Femur (tissue), 1 donor: ENCODE data around the gene MLYCD.

Experiments
- DNase-seq: peaks from one replicate; pipeline ENCODE4 v3.0.0-alpha.2; 2017

MLYCD gene

DNA sequence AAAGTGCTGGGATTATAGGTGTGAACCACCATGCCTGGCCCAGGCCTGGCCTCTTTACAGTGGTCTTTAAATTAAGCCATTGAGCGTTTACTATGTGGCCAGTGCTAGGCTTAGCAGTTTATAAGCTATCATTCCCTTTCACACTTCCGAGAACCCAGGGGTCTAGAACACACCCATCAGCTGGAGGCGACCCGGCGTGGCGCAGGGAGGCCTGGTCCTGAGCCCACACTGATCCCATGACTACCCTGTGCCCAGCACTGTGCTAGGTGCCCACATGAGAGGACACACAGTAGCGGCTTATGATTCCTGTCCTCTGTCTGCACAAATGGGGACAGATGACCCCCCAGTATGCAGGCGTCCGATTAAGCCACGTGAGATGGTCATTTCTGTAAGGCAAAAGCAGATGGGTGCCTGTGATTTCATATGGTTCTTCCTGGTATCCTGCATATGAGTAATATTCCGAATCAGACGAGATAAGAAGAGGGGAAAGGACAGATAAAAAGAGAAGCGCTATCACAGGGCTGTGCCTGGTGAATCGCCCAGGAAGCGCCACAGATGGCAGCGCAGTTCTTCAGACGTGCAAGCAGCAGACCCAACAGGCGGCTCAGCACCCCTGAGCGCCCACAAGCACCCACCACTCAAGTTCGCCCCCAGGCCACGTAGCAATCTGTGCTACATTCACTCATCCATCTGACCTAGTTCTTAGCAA lies 59.4 kb downstream of the MLYCD start:
- no peak for DNase-seq

DNA sequence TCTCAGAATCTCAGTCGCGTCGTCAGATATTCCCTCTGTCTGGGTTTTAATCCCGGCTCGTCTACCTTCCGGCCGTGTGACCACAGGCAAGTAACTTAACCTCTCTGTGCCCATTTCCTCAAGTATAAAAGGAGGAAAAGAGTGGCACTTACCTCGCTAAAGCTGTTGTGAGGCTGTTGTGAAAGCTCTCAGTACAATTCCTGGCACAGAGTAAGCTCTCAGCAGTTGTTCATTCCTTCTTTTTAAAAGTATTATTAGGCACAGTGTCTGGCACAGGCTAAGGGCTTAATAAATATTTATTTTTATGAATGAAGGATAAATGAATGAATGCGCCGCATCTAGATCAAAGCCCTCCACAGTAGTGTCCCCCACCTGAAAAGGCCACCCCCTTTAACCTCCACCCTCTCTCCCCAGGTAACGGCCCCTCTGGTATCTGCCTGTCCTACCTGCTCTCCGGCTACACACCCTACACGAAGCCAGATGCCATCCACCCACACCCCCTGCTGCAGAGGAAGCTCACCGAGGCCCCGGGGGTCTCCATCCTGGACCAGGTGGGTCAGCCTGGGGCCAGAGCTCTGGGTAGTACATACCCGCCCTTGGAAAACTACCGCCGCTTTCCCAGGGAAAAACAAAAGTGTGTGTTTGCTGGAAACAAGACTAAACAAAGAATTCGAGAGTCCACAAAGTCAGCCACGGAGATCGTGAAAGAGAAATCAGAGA lies 60.1 kb downstream of the MLYCD start:
- no peak for DNase-seq

GRCh38 chr16:83959656-83960434 lies 60.9 kb downstream of the MLYCD start:
- DNase-seq: no peak

GRCh38 chr16:83960521-83961249 lies 61.8 kb downstream of the MLYCD start:
- DNase-seq: no peak

DNA sequence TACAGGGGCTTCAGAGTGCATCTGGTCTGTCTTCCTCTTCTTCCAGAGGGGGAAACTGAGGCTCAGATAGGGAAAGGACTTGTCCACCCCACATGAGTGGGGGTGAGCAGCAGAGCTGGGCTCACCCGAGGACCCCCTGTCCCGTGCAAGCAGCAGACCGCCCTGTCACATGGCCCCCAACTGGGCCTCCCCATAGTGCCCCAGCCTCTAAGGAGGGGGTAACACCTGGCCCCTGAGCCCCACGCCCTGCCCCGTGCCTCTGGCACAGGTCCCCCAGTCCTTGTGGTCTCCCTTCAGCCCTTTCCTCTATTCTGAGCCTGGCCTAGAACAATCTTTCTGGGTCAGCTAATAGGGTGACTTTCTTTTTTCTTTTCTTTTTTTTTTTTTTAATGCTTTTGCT lies 62.7 kb downstream of the MLYCD start:
- no peak for DNase-seq

DNA sequence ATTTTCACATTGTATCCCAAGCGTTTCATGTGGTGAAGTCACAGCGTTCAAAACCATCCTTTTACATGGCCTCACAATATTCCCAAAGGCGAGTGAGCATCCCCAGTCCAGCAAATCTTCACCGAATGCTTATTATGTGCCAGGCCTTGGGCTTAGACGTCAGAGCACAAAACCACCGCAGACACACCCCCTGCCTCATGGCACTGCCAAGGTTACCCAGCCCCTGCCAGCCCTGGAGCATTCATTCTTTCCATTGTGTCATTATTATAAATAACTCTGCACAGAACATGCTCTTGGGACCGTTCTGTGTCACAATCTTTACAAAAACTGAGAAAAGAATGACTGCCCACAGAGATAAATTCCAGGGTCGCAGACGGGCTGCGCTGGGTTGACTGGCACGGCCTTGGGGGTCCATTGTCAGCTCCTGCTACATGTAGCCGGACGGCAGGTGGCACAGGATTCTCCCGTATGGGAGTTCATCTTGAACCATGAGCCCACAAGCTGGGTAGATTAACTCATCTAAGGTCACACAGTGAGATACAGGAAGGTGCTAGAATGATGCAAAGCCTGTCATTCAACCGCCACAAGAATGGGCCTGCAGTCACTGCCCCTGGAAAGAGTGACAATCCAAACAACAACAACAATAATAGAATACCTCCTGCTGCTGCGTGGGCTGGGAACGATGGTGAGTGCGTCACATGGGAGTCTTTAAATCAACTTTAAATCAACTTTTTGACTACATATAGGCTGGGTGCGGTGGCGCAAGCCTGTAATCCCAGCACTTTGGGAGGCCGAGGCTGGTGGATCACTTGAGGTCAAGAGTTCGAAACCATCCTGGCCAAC lies 64.6 kb downstream of the MLYCD start:
- no peak for DNase-seq

- no peak for DNase-seq
These were observed 65.9 kb downstream of the MLYCD start for GRCh38 chr16:83964684-83965443.

GRCh38 chr16:83965444-83966152 lies 66.7 kb downstream of the MLYCD start:
- DNase-seq: no peak

- no peak for DNase-seq
These were observed 67.3 kb downstream of the MLYCD start for GRCh38 chr16:83966153-83966696.

DNA sequence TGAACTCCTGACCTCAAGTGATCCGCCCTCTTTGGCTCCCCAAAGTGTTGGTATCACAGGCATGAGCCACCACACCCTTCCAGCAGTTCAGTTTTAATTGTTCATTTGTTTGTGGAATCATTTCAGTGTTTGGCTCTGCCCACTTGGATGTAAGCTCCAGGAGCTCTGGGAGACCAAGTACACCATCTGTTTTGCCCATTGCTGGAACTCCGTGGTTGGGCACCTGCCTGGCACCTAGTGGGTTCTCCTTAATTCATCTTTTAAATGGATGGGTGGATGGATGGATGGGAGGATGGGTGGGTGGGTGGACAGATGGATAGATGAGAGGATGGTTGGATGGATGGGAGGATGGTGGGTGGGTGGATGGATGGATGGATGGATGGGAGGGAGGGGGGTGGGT lies 68.2 kb downstream of the MLYCD start:
- DNase-seq: no peak

DNA sequence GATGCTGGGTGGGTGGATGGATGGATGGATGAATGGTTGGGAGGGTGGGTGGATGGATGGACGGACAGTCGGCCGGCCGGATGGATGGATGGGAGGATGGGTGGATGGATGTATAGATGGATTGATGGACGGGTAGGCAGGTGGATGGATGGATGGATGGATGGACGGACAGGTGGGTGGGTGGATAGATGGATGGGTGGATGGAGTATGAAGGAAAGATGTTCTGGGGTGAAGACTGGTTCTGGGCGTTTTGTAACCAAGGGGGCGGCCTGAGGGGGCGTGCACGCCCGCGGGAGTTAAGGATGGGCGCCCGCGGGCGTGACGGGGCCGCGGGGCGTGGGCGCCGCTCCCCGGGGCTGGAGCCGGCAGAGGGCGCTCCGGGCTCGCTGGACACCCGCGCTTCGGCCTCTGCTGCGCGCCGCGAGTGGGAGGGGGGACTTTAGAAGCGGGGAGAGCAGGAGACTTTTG lies 69.0 kb downstream of the MLYCD start, which contains the start of gene NECAB2:
TSS of gene NECAB2 (plus strand) at position 407 of the 468 bp plus-strand sequence. CDS start 405 bp downstream, outside the sequence.
- peak; percentile 58 for DNase-seq

DNA sequence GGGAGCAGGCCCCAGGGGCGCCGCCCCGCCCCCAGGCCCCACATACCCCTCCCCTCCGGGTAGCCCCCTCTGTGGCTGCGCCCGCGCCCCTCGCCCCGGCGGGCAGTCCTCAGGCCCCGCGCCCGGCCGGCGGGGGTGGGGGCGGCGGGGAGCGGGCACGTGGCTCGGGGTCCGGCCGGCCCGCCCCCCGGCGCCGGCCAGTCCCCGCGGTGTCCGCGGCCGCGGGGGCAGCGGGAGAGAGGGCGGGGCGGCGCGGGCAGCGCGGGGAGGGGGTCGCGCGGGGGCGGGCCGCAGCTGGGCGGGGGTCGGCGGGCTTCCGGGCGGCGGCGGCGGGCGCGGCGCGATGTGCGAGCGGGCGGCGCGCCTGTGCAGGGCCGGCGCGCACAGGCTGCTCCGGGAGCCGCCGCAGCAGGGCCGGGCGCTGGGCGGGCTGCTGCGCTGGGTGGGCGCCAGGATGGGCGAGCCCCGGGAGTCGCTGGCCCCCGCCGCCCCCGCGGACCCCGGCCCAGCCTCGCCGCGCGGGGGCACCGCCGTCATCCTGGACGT lies 69.5 kb downstream of the MLYCD start:
- no peak for DNase-seq

DNA sequence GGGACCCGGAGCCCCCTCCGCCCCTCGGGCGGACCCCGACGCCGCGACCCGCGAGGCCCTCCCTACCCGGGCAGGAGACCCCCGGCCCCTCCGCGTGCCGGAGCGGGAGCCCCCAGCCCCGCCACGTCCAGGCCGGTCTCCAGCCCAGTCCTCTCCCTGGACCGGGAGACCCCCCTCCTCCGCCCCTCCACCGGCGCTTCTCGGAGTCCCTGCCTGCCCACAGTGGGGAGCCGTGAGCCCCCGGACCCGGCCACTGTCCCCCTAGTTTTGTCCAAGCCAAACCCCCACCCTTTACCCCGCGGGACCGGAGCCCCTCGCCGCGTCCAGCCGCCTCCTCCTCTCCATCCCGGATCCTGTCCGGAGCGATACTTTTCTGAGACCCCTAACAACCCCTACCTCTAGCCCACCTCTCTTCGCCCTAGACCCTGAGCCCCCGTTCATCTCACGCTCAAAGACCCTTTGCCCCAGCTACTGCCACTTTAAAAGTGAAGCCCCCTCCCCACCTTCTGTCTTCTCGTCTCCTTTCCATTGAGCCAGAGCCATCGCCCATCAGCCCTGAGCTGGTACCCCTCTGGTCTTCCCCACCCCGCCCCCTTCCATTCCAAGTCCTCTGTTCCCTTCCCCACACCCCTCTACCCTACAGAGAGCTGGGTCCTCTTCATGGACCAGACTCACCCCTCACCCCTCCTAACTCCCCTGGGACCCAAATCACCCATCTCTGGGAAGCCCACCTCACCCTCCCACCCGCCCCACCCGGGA lies 70.2 kb downstream of the MLYCD start:
- DNase-seq: no peak

GRCh38 chr16:83969771-83970429 lies 71.0 kb downstream of the MLYCD start:
- DNase-seq: no peak

- no peak for DNase-seq
These were observed 71.5 kb downstream of the MLYCD start for GRCh38 chr16:83970430-83970815.

DNA sequence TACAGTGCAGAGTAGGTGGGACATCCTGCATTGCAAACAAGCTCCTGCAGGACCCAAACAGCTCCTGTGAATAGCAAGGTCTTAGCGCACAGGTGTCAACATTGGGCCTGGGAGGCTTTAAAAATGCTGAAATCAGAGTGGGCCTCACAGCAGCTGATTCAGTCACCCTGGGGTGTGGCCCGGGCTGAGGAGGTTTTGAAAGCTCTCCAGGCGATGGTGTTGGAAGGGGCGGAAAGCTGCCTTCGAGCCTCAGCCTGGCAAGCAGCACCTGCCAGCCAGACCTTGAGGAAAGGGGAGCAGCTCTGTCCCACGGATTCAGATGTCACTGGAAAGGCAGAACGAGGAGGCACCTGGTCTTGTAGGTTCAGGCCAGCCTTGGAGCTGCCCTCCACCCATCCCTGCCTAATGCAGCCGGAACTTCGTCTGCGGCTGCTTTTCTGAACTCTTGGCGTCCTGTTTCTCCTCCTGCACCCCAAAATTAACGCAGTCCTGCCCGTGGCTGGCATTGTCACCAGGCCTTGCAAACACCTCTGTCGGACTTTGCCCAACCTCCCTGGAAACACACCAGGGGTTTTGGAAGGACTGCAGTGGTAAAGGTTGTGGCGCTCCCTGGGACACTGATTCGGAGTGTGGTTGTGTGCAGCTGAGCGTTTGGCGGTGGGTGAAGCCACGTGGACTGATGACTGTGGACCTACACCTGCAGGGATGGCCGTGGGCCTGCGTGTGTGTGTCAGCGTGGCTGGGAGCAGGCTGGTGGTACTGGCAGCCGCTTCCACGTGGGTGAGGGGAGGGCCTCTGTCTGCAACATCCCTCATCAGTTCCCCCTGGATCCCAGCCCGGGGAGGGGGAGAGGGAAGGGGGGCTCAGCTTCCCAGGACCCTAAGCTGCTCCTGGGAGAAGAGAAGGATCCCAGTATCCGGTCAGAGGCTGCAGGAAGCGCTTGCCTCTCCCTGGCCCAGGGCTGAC lies 72.5 kb downstream of the MLYCD start:
- no peak for DNase-seq
